Midbrain (tissue), 1 donor: ENCODE results near the gene PTP4A2.
A peak's percentile ranks its signal among the peaks of the same experiment; 100 is the strongest.

Source experiments
- DNase-seq: peaks from one replicate; lab custom pipeline; 2025; lab: John Stamatoyannopoulos, UW

Gene PTP4A2

DNA sequence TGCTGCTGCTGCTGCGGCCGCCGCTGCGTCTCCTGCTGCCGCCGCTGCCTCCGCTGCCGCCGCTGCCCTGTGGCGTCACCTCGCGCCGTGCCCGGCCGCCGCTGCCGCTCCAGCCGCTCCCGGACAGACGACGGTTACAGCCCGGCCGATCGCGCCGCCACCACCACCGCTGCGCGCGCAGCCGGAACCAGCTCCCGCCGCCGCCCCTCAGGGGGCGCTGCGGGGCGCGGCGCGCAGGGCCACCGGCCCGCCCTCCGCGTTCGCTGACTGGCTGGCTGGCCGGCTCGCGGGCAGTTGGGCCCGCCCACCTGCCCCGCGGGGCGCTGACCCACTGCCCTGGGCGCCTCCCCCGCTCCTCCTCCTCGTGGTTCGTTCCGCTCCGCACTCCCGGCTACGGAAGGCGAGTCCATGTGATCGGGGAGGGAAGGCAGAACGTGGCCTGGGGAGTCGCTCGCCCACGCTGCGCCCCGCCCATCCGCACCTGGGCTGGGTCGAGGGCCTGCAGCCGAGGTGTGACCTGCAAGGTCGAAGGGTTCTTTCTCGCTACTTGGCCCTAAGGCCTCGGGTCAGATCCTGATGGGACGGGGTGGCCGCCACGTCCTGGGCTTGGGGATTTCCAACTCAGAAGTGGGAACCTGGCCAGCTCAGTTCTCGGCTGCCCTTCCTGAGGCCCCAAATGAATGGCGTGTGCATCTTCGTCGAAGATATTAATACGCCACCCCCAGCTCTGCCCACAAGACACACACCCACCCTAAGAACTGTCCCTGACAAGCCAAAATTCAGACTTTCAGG, at the start of gene PTP4A2:
Gene PTP4A2, minus strand, starts transcription at position 185 of the 792 bp plus-strand sequence. CDS start 19,303 bp downstream, outside the sequence.
- peak; percentile 94 for DNase-seq

DNA sequence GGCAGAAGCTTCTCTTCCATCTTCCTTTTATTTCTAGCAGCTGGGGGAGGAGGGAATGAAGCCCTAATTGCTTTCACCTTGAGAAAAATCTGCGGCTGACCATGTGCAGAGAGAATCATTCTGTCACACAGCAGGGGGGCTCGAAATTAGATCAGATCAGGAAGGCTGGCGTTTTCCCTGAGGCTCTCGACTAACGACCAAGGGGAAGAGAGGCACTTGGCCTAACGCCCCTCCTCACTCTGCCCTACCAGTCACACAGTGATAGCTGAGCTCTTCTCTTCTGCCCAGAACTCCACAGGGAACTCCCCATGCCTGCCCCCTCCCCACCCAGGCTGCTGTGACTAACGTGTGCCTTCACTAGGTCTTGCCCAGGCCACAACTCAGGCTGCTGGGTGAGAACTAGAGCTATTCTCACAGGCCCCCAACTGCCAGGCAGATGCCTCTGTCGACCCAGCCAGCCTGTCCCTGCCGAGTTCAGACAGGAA, 49.0 kb upstream of the PTP4A2 start:
- DNase-seq, result no peak

DNA sequence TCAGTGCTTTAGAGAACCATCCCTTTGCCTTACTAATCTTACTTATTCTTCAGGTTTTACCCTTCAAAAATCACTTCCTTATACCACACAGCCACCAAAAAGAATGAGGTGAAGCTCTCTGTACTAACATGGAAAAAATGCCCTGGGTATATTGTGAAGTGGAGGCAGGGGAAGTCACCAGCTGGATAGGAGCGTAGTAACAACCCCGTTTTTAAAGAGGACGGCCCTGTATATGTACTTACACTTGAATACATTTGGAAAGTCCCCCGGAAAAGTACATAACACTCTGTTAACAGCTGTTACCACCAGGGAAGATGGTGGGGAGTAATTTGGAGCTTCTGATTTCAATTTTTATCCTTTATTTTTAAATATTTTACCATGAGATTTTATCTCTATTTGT, 47.3 kb upstream of the PTP4A2 start:
- DNase-seq, result no peak

DNA sequence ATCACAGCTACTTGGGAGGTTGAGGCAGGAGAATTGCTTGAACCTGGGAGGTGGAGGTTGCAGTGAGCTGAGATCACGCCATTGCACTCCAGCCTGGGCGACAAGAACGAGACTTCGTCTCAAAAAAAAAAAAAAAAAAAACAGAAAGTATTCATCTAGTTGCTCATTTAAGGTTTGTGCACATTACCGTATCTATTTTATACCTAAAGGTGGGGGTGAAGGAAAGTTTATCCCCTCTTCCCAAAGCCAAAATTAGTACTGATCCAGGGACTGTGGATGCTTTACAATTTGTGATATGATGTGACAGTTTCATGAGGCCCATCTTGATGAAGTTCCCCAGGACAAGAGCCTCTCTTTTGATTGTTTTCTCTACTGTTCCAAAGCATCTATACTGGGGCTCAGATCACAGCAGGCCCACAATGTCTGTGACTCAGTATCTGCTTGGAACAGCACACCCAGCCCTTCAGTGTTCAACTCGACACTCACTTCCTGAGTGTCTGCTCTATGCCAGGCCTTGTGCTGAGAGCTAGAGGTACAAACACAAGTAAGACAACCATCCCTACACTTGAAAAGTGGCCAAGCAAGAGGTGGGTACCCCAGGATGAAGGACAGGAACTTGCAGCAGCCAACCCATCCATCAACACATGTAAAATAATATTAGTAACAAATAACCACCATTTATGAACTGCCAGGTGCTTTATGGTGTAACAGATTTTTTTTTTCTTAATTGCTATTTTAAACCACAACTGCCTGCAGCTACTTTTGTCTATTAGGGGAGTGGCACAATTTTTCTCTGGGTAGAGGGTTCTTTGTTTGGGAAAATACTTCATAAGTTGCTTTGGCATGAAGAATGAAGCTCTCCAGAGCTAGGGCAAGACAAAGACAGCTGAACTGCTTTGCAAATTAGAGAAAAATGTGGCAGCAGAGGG, 46.5 kb upstream of the PTP4A2 start:
- no peak for DNase-seq

DNA sequence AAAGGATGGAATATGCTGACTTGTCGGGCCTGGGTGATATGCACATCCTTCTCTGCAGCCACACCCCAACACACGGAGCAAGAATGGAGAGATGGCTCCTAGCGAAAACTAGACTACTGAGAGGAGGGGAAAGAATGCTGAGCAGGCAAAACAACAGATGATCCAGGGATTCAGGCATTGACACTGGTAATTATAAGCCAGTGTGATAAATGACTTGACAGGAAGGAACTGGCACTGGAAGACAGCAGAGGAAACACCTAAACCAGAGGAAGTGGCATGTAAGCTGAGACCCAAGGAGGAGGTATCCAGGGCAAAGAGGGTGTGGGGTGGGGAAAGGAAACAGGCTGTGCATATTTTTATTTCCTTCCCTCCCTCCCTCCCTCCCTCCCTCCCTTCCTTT, 43.8 kb upstream of the PTP4A2 start:
- DNase-seq, result no peak

DNA sequence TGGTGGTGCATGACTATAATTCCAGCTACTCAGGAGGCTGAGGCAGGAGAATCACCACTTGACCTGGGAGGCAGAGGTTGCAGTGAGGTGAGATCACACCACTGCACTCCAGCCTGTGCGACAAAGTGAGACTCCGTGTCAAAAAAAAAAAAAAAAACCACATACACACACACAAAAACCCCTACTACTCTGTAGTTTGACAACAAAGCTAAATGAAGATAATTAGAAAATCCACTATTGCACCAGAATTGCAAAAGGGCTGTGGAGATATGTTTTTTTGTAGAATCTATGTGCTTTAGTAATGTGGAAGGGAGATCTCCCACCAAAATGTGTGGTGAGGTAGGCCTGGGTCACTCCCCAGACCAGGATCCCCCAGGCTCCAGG, 43.3 kb upstream of the PTP4A2 start:
- DNase-seq, result no peak

DNA sequence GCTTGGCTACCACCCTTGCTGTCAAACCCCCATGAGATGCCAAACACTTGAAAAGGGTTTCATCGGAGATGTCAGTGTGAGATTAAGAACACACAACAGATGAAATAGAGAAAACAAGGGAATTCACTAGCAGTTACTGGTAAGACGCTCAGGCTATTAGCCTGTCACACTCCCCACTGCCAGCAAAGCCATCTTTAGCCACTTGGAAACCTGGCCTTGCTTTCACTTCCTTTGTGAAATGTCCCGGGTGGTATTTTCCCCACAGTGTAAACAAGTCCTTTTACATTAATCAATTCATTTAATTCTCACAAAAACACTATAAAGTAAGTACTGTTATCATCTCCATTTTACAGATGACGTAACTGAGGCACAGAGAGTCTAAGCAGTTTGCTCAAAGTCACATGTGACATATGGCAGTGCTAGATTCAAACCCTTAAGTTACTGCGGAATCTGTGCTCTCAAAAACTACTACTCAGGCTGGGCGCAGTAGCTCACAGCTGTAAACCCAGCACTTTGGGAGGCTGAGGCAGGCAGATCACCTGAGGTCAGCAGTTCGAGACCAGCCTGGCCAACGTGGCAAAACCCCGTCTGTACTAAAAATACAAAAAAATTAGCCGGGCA, 42.8 kb upstream of the PTP4A2 start:
- DNase-seq, result no peak

DNA sequence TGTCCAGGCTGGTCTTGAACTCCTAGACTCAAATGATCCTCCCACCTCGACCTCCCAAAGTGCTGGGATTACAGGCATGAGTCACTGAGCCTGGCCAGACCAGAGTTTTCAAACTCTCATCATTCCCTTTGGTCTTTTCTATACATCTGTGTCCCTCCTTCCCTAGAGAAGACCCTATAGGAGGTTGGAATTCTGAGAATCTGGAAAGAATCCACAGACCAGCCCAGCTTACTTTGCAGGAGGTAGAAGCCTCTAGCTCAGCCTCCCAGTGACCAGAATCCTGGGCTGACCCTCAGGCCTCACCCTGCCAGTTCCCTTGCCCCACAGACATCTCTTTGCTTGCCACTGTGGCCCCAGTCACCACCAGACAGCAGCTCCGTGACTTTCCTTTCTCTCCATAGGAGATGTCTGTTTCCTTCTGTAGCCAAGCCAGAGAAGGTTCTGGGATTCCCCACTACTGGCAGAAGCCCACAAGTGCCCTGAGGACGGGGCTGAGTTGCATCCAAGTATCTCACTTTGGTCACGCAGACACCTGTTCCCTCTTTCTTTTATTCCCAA, 40.8 kb upstream of the PTP4A2 start:
- DNase-seq, result no peak

DNA sequence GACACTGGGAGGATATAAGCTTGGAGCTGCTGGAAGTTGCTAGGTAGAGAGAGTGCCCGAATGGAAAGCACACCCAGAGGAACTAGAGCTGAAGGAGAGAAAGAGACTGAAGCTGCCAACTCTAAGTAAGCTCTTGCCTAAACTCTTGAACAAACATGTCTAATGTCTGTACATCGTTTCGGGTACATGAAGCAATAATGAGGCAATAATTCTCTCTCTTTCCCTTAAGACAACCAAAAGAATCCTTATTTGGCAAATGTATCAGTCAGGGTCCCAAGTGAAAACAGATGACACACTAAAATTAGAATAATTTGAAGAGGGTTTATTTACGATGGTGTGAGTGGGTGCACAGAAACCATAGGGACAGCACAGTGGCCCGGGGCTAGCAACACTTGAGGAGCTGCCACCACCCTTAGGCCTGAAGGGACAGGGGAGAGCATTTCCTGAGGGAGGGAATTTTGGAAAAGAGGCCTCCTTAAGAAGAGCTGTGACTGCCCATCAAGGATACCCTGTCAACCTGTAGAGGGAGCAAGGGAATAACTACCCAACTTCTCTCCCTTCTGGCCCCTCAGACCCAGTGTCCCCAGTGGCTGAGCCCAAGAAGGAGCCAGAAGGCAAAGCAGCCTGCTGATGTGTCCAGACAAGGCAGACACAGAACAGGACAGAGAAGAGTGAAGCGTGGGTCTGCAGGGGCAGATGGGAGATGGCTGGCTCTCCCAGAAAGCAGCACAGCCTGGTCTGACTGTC, 39.4 kb upstream of the PTP4A2 start:
- no peak for DNase-seq

DNA sequence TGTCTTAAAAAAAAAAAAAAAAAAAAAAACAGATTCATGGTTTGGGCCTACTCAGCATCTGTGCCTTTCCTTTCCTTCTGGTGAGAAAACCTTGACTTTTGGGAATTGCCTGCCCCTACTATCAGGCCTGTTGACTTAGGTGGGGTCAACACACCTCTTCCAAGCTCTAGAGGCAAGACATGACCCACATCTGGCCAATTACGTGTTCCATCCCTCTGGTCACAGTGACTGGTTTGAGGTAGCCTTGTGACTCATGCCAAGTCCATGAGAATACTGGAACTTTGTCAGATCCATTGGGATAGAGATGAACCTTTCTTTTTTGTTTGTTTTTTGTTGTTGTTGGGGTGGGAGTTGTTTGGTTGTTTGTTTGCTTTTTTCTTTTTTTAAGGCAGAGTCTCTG, 38.2 kb upstream of the PTP4A2 start:
- no peak for DNase-seq

DNA sequence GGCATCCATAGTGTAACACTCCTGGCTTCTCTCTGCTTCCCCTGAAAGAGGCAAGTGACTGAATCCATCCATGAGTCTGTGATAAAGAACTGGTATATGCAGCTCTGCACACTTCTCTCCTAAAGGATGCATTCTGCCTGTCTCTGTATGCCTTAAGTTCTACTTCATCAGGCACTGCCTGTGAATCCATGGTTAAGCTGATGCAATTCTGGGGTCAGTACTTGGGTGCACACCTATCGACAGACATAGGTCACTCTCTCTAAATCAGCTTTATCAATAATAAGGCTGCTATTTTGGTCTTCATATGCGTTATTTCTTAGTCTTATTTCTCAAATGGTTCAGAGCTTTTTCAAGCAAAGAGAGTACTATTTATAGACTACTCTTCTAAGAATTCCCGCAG, 32.7 kb upstream of the PTP4A2 start:
- DNase-seq, result no peak

DNA sequence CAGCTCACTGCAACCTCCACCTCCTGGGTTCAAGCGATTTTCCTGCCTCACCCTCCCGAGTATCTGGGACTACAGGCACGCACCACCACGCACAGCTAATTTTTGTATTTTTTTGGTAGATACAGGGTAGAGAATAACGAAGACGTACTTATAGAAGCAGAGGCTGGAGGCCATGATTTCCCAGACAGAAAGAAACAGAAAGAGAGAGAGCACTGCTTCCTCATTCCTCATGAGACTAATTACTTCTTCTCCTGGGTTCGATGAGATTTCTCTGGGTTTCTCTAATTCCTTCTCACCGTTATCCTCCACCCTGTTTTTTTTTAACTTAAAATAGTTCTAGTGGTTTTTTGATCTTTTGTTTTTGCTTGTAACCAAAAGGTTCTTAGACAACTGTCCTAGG, 23.4 kb upstream of the PTP4A2 start:
- no peak for DNase-seq

DNA sequence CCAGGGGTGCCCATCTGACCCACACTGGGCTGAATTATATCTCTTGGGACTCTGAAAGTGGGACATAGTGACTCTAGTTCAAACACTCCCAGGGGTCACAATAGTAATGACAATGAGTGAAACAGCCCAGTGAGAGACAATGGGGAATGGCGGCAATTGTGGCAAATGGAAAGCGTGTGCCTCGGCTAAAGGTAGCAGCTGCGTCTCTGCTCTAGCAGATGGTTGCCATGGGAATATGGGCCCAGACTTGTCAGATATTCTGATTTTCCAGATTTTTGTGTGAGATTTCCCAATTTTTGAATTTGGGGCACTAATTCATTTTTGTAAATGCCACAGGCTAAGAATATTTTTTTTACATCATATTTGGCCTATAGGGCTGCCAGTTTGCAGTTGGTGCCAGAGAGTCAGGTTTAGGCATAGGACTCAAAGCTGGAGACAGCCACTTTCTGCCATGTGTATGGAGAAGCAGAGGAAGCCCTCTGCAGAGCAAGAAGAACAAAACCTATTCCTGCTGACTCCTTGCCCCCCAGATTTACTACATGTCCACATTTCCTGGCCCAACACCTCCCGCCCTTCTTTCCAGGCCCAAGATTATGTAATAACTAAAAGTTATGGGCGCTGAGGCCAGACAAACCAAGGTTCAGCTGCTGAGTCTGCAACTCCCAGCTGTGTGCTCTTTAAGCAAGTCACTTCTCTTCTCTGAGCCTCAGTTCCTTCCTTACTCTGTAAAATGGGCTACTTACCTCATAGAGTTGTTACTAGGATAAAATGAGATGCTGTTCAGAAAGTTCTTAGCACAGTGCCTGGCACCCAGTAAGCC, 21.6 kb upstream of the PTP4A2 start:
- DNase-seq, result no peak

DNA sequence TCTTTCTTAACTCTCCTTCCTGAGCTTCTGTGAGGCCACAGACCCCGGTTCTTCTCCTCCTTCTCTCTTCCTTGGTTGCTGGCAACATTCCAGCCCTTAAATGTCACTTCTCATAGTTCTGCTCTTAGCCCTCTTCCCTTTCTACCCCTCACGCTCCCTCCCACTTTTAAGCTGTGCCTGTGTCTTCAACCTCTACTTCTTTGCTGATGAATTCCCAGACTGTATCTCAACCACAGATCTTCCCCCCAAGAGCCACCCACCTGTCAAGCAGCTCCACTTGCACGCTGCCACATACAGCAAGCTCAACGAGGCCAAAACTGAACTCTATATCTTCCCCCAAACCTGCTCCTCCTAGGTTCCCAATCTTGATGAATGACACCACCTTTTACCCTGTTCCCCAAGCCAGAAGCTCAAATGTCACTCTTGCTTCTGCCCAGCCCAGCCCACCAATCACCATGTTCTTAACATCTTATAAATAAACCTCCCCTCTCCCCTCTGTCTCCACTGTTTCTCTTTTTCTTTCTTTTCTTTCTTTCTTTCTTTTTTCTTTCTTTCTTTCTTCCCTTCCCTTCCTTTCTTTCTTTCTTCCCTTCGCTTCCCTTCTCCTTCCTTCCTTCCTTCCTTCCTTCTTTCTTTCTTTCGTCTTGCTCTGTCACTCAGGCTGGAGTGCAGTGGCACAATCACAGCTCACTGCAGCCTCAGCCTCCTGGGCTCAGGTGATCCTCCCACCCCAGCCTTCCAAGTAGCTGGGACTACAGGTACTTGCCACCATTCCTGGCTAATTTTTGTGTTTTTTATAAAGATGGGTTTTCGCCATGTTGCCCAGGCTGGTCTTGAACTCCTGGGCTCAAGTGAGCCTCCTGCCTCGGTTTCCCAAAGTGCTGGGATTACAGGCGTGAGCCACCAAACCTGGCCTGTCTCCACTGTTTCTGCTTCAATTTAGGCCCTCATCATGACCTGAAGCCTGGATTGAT, 19.8 kb upstream of the PTP4A2 start:
- peak; percentile 10 for DNase-seq

DNA sequence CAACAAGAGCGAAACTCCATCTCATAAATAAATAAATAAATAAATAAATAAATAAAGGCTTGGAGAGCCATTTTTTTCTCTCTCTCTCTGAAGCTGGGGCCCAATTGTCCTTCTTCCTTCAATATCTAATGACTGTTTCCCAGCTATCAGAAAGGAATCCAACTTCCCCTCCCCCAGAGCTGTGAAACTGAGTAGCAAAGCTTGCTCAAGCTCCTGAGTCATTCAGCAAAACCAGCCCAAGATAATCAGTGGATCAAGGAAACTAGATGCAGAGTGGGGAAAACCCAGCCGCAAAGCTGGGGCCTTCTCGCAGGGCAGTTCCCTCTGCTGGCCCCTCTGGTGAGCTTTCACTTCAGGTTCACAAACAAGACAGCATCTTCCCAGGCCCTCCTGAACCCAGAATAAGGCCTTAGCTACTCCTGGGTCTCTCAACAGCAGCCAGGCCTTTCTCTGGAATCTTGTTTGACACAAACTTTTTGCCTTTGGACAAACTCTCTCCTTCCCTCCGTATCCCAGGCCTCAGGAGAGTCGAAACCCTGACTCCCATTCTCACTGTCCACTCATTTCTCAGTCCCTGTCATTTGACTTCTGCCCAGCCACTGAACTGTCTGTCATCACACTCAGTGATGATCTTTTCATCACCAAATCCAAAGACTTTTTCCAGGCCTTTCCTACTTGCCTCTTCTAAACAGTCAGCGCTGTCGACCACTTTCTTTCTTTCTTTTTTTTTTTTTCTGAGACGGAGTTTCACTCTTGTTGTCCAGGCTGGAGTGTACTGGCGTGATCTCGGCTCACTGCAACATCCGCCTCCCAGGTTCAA, 18.0 kb upstream of the PTP4A2 start:
- peak; percentile 24 for DNase-seq

DNA sequence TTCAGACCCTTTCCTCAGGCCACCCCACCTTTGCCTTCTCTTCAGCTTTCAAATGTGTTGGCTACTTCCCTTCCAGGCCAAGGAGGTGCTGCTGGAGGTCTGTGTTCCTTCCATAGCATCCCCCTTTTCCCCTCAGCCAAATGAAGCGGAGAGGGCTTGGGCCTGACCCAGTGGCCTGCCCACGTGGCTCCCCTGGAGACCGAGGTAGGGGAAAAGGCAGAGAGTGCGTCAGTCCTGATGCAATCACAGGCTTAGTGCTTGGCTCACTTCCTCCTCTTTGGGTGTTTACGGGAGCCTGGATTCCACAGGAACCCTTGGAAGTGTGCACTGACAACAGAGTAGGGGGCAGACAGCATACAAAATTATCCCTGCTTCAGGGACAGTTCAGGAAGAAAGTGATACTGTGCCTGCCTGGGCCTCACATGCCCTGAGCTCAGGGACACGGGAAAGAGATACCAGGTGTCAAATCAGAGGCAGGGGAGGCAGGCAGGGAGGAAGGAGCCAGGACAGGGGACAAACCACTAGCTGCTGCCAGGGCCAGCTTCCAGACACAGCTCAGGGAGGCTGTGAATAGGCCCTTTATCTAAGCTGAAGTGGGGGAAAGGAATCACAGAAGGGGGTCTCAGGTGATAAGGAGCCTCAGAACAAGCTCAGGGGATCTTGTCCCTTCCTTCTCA, 16.6 kb upstream of the PTP4A2 start:
- peak; percentile 44 for DNase-seq

DNA sequence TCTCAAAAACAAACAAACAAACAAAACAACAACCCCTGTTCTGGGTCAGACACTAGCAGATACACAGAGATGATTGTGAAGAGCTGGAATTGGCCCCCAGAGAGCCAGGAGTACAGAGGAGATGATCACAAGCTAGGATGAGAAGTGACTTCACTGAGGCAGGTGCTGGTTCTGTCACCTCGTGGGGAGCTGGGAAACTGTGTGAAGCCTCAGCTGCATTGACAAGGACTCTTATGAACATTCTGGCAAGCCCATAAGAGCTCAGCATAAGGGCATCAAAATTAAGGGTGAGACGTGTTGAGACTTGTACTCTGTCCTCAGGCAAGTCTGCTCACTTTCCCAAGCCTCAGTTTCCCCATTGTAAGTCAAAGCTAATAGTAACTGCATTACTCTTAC, 14.7 kb upstream of the PTP4A2 start:
- DNase-seq, result no peak

DNA sequence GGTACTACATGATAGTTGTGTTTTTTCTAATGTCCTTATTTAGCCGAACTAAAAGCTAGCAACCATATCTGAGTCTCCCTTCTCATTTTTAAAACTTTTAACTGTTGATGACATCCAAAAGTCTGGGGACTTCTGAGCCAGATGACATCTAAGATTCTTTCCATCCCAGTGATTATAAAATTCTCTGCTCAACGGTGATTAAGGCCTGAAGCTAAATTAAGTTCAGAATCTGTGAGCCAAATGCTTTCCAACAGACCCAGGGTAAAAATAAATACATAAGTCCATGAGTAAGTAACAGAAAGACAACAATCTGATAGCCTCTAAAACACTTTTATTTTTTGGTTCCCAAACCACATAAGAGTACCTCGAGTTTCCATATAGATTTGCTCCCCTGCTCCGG, 13.1 kb upstream of the PTP4A2 start:
- no peak for DNase-seq
